Neuronal stem cell (in vitro differentiated cells): ENCODE measurements around the gene GFRA4.

Source experiments
- DNase-seq: peaks from one replicate; pipeline ENCODE4 v3.0.0-alpha.2; 2013; ENCODE audit warnings: low spot score
- H2AFZ ChIP-seq: one replicate; pipeline ENCODE4 v1.6.1; 2013; ENCODE audit warnings: mild to moderate bottlenecking, low read length, inconsistent platforms
- H2AK5ac ChIP-seq: 2 replicates; pipeline ENCODE4 v1.6.1; 2013; ENCODE audit warnings: low read depth, mild to moderate bottlenecking, inconsistent platforms, low read length, moderate library complexity, mixed read lengths
- H2BK120ac ChIP-seq: 2 replicates; pipeline ENCODE4 v1.6.1; 2013; ENCODE audit warnings: low read depth, mild to moderate bottlenecking, inconsistent platforms, low read length, moderate library complexity, mixed read lengths
- H2BK12ac ChIP-seq: one replicate; pipeline ENCODE4 v1.6.1; 2013; ENCODE audit warnings: low read length, inconsistent platforms
- H2BK15ac ChIP-seq: 2 replicates; pipeline ENCODE4 v1.6.1; 2013; ENCODE audit warnings: mild to moderate bottlenecking, low read length, inconsistent platforms, mixed read lengths
- H2BK5ac ChIP-seq: one replicate; pipeline ENCODE4 v1.6.1; 2013; ENCODE audit warnings: inconsistent platforms, mild to moderate bottlenecking, low read length, moderate library complexity
- H3K14ac ChIP-seq: one replicate; pipeline ENCODE4 v1.6.1; 2013; ENCODE audit warnings: low read length, inconsistent platforms
- H3K18ac ChIP-seq: 2 replicates; pipeline ENCODE4 v1.6.1; 2013; ENCODE audit warnings: low read length, inconsistent platforms
- H3K23ac ChIP-seq: 2 replicates; pipeline ENCODE4 v1.6.1; 2013; ENCODE audit warnings: low read depth, mild to moderate bottlenecking, mixed read lengths, low read length, inconsistent platforms; ENCODE audit not compliant: poor library complexity
- H3K27ac ChIP-seq: replicated peaks from 3 replicates; pipeline ENCODE4 v1.5.1; 2013; ENCODE audit warnings: low read length, inconsistent platforms
- H3K27me3 ChIP-seq, 3 experiments: 2 replicates each; pipeline ENCODE4 v1.6.1; 2013; ENCODE audit warnings: low read length in 3 of 3, mild to moderate bottlenecking in 2 of 3, inconsistent platforms in 1 of 3, low read depth in 1 of 3, mixed read lengths in 1 of 3, moderate library complexity in 1 of 3; ENCODE audit not compliant: control insufficient read depth in 3 of 3, insufficient read depth in 3 of 3
- H3K36me3 ChIP-seq, 2 donors: replicated peaks in 1 of 2; 2 replicates each; pipeline ENCODE4 v1.6.1; 2013; ENCODE audit warnings: low read length in 2 of 2; ENCODE audit not compliant: control insufficient read depth in 2 of 2, insufficient read depth in 2 of 2
- H3K4ac ChIP-seq: 2 replicates; pipeline ENCODE4 v1.6.1; 2013; ENCODE audit warnings: inconsistent platforms, mild to moderate bottlenecking, low read length, moderate library complexity
- H3K4me1 ChIP-seq, 2 donors: 1 replicate in 1 of 2; 2 replicates in 1 of 2; pipeline ENCODE4 v1.6.1; 2013; ENCODE audit warnings: low read length in 2 of 2, low read depth in 1 of 2; ENCODE audit not compliant: control insufficient read depth in 2 of 2, insufficient read depth in 1 of 2
- H3K4me2 ChIP-seq: one replicate; pipeline ENCODE4 v1.6.1; 2013; ENCODE audit warnings: mild to moderate bottlenecking, low read length, inconsistent platforms; ENCODE audit not compliant: insufficient read depth, poor library complexity, severe bottlenecking
- H3K4me3 ChIP-seq, 2 donors: 2 replicates each; pipeline ENCODE4 v1.5.1; 2013; ENCODE audit warnings: low read length in 2 of 2, mild to moderate bottlenecking in 2 of 2, inconsistent platforms in 1 of 2, moderate library complexity in 1 of 2
- H3K79me1 ChIP-seq: one replicate; pipeline ENCODE4 v1.6.1; 2013; ENCODE audit warnings: low read depth, mild to moderate bottlenecking, inconsistent platforms, low read length, moderate library complexity
- H3K9ac ChIP-seq: one replicate; pipeline ENCODE4 v1.6.1; 2013; ENCODE audit warnings: mild to moderate bottlenecking, low read depth, low read length, inconsistent platforms; ENCODE audit not compliant: poor library complexity
- H3K9me3 ChIP-seq, 2 donors: replicated peaks in 1 of 2; 2 replicates each; pipeline versions ENCODE3 to v1.6.1; 2013; ENCODE audit warnings: low read length in 2 of 2, mild to moderate bottlenecking in 2 of 2, inconsistent platforms in 1 of 2, low read depth in 1 of 2, mixed read lengths in 1 of 2, moderate library complexity in 1 of 2; ENCODE audit not compliant: control insufficient read depth in 2 of 2, insufficient read depth in 1 of 2
- H4K8ac ChIP-seq: one replicate; pipeline ENCODE4 v1.6.1; 2013; ENCODE audit warnings: low read depth, mild to moderate bottlenecking, inconsistent platforms, low read length, moderate library complexity
- H4K91ac ChIP-seq: one replicate; pipeline ENCODE4 v1.6.1; 2013; ENCODE audit warnings: low read length, low read depth, mild to moderate bottlenecking, inconsistent platforms; ENCODE audit not compliant: poor library complexity
- WGBS, 2 donors: extraction: QIAGEN DNeasy Blood & Tissue Kit; methylation state at CpG; one replicate each; pipeline ENCODE4 v1.1.7; 2013; ENCODE audit warnings: missing lambda C conversion rate in 2 of 2, mixed read lengths in 1 of 2; ENCODE audit not compliant: insufficient read length in 2 of 2, insufficient replicate concordance in 1 of 2; ENCODE audit errors: extremely low coverage in 2 of 2; 5-methylcytosine and 5-hydroxymethylcytosine counted together

GFRA4 gene

DNA sequence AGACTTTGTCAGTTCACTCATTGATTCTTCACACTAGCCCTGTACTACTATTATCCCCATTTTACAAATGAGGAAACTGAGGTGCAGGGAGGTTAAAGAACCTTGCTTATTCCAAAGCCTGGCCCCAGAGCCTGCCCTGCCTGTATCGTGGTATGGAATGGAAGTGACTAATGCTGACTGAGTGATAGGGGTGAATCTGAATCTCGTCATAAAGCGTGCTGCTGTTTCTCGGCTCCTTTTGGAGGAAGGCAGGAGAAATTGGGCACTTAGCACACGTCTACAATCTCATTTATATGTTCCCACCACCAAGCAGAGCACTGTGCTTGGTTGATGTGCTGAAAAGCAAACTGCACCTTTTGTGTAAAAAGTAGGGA is 17.1 kb downstream of the GFRA4 start:
- Histone ChIP-seq H3K9me3 (peaks cover 0 to 1% of the 10 kb centered on the region in 2 donors), H2BK5ac (no peak overlapping the region), H3K79me1 (no peaks in the 10 kb centered on the region), H2BK15ac (no peak overlapping the region), H3K18ac (no peak overlapping the region), H2AFZ (no peak overlapping the region), H3K9ac (no peak overlapping the region), H4K91ac (no peak overlapping the region), H2BK12ac (no peak overlapping the region), H3K4me1 (peaks cover 0 to 2% of the 10 kb centered on the region in 2 donors), H4K8ac (no peak overlapping the region), H3K27ac (no peak overlapping the region), H2AK5ac (no peak overlapping the region), H3K4ac (no peak overlapping the region), H3K4me2 (no peak overlapping the region), H3K27me3 (no peaks in the 10 kb centered on the region), H3K4me3 (no peak overlapping the region), H2BK120ac (no peak overlapping the region), H3K36me3 (peaks cover 2 to 21% of the 10 kb centered on the region in 2 donors), H3K14ac (no peak overlapping the region), H3K23ac (no peak overlapping the region)
- WGBS, 2 donors = no CpG with 5 or more reads among the region's 5 CpGs
- DNase-seq = no peak

DNA sequence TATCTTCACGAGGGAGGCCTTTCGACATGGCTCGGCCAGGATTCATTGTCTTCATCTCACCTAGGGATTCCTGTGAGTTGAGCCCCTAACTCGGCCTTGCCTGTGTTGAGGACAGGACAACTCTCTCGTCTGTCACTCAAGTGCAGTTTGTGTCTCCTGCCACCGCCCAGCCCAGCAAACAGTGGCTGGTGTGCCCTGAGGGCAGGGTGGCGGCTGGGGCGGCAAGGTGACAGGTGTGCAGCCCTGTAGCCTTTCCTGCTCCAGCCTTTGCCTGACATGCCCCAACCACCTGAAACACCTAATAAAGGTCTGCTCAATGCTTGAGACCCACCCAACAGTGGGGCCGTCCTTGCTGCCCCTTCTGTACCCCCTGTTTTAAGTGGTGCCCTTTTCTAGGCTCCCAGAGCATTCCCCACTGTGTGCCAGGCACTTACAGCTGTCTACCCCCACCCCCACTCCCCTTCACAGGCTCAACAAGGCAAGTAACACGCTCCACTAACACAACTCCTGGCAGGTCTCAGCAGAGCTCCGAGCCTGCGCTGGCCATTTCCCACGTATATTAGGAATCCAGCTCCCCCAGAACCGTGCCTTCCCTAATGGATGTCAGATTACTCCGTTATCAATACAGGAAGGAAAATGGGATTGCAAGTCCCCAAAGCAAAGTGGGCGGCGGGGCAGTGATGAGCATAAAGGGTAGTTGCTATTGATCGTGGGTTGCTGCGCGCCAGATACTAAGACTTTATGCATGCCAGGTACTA is 17.7 kb downstream of the GFRA4 start:
- H3K4ac ChIP-seq = no peak overlapping the region
- H4K8ac ChIP-seq = no peak overlapping the region
- no peak overlapping the region for H3K9ac ChIP-seq
- H3K23ac ChIP-seq = no peak overlapping the region
- no peak for DNase-seq
- H3K27ac ChIP-seq = no peak overlapping the region
- no peak overlapping the region for H2AFZ ChIP-seq
- H3K36me3 ChIP-seq = peaks cover 2 to 21% of the 10 kb centered on the region in 2 donors
- no peak overlapping the region for H3K18ac ChIP-seq
- H3K79me1 ChIP-seq = no peaks in the 10 kb centered on the region
- H3K4me3 ChIP-seq = no peak overlapping the region
- no peak overlapping the region for H3K4me2 ChIP-seq
- H2AK5ac ChIP-seq = no peak overlapping the region
- no peak overlapping the region for H4K91ac ChIP-seq
- H3K4me1 ChIP-seq = peaks cover 0 to 2% of the 10 kb centered on the region in 2 donors
- no peak overlapping the region for H2BK120ac ChIP-seq
- H2BK12ac ChIP-seq = no peak overlapping the region
- H3K9me3 ChIP-seq = peaks cover 0 to 6% of the 10 kb centered on the region in 2 donors
- no peak overlapping the region for H2BK15ac ChIP-seq
- no peak overlapping the region for H3K14ac ChIP-seq
- H3K27me3 ChIP-seq = no peaks in the 10 kb centered on the region
- H2BK5ac ChIP-seq = no peak overlapping the region
- WGBS, 2 donors = no CpG with 5 or more reads among the region's 20 CpGs

DNA sequence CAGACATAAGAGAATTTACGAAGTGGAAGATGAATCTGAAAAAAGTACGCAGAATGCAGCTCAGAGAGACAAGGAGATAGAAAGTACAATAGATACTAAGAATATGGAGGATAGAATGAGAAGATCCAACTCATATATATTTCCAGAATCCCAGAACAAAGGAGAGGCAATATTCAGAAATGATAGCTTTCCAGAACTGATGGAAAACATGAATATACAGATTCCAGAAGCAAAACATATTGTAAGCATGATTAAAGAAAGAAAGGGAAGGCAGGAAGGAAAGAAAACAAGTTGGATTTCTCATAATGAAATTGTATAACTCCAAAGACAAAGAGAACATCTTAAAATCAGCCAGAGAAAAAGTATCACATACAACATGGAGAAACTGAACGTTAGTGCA is 22.9 kb downstream of the GFRA4 start:
- H2BK12ac ChIP-seq = no peak overlapping the region
- H3K4me3 ChIP-seq = no peak overlapping the region
- DNase-seq = no peak
- H3K23ac ChIP-seq = no peak overlapping the region
- H3K9me3 ChIP-seq = peaks cover 0 to 7% of the 10 kb centered on the region in 2 donors
- H2BK5ac ChIP-seq = no peak overlapping the region
- WGBS, 2 donors = no CpG with 5 or more reads among the region's 3 CpGs
- no peaks in the 10 kb centered on the region for H3K27me3 ChIP-seq
- no peak overlapping the region for H3K9ac ChIP-seq
- H3K4me1 ChIP-seq = no peaks in the 10 kb centered on the region
- H2AK5ac ChIP-seq = no peak overlapping the region
- no peak overlapping the region for H4K8ac ChIP-seq
- H3K14ac ChIP-seq = no peak overlapping the region
- H3K4ac ChIP-seq = no peak overlapping the region
- no peak overlapping the region for H3K27ac ChIP-seq
- H2BK15ac ChIP-seq = no peak overlapping the region
- H2AFZ ChIP-seq = no peak overlapping the region
- no peak overlapping the region for H3K18ac ChIP-seq
- H4K91ac ChIP-seq = no peak overlapping the region
- H3K79me1 ChIP-seq = no peaks in the 10 kb centered on the region
- H3K4me2 ChIP-seq = no peak overlapping the region
- H3K36me3 ChIP-seq = peaks cover 2 to 12% of the 10 kb centered on the region in 2 donors
- H2BK120ac ChIP-seq = no peak overlapping the region

DNA sequence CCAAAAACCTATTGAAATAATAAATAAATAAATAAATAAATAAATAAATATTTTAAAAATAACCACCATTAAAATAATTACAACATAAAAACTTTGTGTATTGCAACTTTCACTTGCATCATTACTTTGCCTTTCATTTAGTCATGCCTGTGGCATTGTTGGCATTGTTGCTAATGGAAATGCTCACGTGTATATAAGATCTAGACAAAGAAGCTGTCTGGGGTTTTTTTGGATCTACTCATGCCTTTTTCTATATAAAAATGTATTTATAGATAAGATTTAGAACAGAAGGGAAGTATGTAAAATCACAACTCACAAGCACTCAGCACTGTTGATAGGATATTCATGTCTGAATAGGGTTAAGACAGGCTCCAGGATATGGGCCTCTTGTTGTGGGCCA is 27.9 kb downstream of the GFRA4 start:
- H3K14ac ChIP-seq = no peak overlapping the region
- DNase-seq = no peak
- H4K8ac ChIP-seq = no peak overlapping the region
- peaks cover 0 to under 1% of the 10 kb centered on the region in 2 donors for H3K9me3 ChIP-seq
- no peak overlapping the region for H2AK5ac ChIP-seq
- H3K27ac ChIP-seq = no peak overlapping the region
- no peak overlapping the region for H3K4ac ChIP-seq
- peaks cover 0 to 6% of the 10 kb centered on the region in 2 donors for H3K36me3 ChIP-seq
- no peak overlapping the region for H2BK120ac ChIP-seq
- no peaks in the 10 kb centered on the region for H3K79me1 ChIP-seq
- no peak overlapping the region for H3K23ac ChIP-seq
- H2BK15ac ChIP-seq = no peak overlapping the region
- no peak overlapping the region for H2AFZ ChIP-seq
- H2BK12ac ChIP-seq = no peak overlapping the region
- no peaks in the 10 kb centered on the region for H3K27me3 ChIP-seq
- H3K4me3 ChIP-seq = no peak overlapping the region
- no peak overlapping the region for H3K9ac ChIP-seq
- H3K18ac ChIP-seq = no peak overlapping the region
- H3K4me1 ChIP-seq = no peaks in the 10 kb centered on the region
- no CpG with 5 or more reads among the region's 1 CpG for WGBS, 2 donors
- H4K91ac ChIP-seq = no peak overlapping the region
- no peak overlapping the region for H2BK5ac ChIP-seq
- H3K4me2 ChIP-seq = no peak overlapping the region
